Hematopoietic multipotent progenitor cell treated with erythropoietin and hydrocortisone succinate and interleukin-3 and kit ligand, for 8 days (in vitro differentiated cells): Measurements from ENCODE around the gene FSTL4.

Source experiments
- DNase-seq: peaks from one replicate; pipeline ENCODE4 v3.0.0-alpha.2; 2015

Gene FSTL4

DNA sequence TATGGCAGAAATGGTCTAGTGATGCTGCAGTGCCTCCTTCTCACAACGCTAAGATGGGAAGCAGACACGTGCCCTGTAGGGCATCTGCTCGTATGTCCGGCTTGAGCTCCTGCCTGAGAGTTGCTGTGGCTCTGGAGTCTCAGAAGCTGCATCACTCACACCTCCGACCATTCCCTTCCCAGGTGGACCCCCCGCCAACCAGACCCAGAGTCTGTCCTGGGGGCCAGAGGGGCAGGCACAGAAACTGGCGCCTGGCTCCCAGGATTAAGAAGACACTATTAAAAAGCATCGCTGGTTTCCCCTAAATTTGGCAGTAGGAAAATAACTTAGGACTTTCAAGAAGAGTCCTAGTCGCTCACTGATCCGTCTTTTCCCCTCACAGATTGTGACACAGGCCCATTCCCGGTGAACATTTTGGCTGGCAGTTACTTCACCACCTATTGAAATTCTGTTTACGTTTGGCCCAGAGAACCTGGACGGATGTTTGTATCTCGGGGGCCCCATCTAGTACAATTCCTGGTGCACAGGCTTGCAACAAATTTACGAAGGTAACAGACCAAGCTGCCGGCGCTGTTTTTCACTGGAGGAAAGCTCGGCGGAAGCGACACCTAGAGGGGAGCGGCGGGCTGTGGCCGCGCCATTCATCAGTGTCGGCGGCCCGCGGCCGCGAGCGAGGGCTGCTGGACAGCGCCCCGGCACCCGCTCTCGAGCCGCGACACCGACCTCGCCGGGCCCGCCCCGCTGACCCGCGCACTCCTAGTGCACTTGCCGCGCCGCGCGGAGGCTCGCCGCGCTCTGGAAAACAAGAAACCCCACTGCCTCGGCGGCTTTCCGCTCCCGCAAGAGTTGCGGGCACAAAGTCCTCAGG lies 1.6 kb downstream of the FSTL4 start:
- DNase-seq = peak; percentile 43

DNA sequence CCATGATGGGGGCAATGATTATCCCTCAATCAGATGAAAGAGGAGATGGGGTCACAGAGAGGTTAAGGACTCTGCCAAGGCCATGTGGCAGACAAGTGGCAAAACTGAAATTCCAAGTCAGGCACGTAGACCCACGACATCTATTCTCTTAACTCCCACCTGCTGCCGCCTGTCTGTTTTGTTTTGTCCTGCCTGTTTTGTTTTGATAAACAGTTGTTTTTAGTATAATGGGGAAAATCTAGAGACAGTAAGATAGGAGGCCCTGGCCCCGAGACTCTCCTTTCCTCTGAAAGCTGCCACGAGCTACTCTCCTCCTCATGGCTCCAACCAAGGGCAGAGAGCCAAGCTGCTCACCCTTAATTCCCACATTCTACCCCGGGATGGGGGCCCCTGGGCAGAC lies 4.9 kb downstream of the FSTL4 start:
- no peak for DNase-seq

DNA sequence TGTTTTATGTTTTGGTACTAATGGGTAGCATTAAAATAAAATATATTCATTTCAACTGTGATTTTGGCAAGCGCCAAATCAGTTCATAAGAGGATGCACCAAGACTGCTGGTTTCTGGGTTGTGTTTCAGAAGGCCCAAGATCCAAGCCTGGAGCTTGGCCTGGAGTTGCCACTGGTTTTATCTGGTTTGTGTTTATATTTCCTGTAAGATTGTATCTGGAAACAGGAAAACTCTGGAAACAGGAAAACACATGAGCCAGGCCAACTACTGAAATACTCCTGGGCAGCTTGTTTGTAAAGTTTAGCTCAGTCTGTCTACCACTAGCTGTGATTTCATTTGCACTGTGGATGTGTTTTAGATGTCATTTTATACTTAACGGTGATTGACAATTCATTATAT lies 5.5 kb downstream of the FSTL4 start:
- no peak for DNase-seq

DNA sequence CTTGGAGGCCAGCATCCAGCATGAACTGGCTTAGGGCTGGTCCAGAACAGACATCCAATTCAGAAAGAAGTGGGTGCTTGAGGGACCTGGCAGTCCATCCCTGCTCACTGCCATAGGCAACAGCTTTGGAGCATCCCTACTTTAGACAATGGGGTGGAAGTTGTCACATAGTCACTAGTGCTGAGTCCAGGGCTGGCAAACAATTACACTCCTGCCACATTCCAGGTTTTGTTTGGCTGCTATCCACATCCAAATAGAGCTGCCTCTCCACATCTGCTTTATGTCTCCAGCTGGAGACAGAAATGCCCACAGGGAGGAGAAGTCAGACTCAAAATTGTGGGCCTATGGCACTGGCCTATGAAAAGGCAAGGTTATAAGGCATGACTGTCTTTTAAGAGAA lies 7.0 kb downstream of the FSTL4 start:
- no peak for DNase-seq

DNA sequence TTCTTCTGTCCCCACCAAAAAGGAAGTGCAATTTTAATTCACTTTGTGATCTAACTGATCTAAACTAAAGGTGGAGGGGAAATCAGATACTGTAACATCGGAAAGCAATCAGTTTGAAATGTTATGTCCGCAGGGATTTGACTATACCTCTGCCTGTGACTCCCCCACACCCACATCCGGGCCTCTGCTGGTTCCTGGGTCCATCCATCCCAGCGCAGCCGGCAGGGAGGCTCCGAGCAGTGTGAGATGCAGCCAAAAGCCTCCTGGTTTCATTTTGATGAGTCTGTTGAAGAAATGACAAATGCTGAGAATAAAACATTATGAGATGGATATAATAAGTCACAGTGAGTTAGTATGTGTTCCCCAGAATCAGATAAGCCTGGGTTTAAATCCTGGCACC lies 8.6 kb downstream of the FSTL4 start:
- no peak for DNase-seq

DNA sequence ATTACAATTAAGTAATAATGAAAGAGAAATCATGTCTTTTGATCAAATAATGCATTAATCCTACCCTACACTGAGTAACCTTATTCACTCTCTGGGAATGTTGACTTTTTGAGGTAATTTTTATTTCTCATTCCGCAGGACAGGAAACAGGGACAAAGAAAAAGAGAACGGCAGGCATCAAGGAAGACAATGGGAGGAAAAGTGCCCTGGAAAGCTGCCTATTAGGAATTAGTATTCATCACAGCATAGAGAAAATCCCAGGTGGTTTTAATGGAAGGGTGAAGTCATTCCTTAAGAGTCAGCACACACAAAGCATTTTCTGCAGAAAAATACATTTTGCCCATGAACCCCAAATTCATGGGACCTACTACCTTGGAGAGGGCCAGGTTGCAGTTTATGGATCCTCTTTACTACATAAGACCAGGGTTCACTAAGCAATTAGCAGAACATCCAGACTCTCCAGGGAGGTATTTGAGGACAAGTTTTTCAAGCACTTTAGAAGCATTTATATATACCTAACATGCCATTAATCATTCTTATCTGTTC lies 9.4 kb downstream of the FSTL4 start:
- DNase-seq = no peak

DNA sequence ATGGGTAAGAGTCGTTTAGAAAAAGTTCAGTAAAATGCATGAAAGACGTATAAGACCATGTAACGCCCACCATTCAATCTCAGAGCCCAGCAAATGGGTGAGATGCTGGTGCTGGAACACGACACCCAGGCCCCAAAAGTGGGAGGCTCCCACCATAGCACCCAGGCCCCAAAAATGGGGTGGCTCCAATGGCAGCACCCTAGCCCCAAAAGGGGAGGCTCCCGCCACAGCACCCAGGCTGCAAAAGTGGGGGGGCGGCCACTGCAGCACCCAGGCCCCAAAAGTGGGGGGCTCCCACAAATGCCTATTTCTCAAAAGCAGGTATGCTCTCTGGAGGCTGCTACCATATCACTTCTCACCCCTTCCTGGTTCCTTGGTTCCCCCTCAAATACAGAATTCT lies 12.7 kb downstream of the FSTL4 start:
- no peak for DNase-seq

DNA sequence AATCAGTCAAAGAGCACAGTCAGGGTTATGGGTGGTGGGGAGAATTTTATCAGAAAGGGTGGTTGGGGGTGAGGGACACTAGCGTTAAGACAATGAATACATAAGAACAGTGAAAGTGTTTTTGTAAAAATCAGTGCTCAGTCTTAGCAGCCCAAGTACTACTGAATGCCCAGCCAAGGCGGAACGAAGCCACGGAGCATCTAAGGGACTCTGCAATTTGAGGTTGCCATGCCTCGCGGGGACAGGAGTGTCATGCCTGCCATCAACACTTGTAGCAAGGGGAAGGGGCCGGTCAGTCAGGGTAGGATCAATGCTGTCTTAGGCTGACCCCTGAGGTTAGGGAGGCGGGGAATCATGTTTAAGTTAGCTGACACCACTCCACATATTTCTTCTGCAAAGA lies 13.3 kb downstream of the FSTL4 start:
- DNase-seq = no peak

DNA sequence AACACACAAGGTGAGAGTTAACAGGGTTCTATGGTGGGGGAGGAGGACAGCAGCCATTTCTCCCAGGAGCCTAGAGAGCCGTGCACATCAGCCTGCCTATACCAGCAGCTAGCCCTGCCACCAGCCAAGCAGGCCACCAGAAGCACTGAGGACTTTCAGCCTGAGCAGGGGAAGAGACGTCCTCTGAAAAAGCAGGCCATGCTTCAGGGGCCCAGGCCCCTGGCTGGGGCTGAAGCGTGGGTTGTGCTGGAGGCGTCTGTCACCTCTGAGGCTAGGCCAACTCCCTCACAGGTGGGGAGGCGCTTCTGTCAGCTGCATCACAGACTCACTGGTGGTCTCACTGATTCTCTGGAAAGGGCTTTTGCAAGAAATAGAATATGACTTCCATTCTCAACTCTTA lies 16.3 kb downstream of the FSTL4 start:
- no peak for DNase-seq

DNA sequence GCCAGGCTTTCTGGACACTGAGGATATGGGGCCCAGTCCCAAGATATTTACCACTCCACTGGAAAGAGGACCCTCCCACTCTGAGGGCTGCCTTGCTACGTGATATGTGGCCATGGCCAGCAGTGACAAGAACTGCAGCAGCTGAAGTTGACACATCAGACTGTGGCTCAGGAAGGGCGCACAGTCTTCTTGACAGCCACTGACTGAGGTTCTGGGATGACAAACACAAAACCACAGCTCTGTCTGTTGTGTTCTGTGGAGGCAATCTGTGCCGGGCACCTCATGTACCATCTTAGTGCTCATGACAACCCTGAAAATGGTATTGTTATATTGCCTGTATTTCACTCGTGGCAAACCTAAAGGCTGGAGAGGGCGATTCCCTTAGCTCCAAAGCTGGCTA lies 16.9 kb downstream of the FSTL4 start:
- no peak for DNase-seq

DNA sequence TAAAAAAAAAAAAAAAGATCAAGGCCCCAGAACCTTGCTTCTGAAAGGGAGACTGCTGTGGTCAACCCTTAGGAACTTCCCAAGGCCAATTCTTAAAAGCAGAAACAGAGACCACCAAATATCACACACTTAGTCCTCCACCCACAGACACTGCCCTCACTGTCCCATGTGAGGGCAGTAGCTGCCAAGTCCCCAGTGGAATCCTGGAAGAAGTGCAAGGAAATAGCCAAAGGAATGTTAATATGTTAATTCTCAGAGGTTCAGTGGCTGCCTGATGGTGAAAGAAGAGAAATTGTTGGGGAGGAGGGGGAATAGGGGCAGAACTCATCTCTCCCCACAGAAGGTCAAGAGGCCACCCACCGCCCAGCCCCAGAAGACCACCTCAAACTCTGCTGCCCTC lies 23.1 kb downstream of the FSTL4 start:
- DNase-seq = no peak

DNA sequence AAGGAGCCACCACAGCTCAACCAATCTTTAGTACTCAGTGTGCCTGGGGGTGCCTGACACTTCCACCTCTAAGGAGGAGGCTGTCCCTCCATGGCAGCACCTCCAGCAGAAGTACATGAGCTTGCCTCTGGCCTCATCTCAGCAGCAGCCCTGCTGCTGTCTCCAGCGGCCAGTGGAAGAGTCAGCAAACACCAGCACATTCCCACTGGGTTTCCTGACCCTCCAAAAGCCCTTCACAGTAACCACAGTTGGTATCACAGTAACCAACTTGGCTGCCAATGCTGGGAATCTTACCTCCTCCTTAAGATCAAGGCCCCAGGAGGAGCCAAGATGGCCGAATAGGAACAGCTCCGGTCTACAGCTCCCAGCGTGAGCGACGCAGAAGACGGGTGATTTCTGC lies 29.4 kb downstream of the FSTL4 start:
- DNase-seq = no peak

DNA sequence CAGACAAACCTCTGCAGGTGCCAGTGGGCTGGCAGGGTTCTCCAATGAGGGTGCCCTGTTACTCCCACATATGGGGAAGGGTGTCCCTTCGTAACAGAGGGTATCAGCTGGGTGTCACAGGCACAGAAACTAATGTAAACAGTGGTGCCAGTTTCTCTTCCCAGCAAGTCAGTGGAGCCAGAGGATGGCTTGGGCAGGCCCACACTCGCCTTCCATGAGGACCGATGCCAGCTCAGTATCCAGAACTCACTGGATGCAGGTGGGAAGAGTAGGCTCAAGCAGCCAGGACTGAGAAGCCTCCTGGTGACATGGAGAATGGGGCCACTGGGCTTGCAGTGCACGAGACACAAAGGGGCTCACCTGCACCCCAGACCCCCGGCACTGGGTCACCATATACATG lies 30.4 kb downstream of the FSTL4 start:
- no peak for DNase-seq

DNA sequence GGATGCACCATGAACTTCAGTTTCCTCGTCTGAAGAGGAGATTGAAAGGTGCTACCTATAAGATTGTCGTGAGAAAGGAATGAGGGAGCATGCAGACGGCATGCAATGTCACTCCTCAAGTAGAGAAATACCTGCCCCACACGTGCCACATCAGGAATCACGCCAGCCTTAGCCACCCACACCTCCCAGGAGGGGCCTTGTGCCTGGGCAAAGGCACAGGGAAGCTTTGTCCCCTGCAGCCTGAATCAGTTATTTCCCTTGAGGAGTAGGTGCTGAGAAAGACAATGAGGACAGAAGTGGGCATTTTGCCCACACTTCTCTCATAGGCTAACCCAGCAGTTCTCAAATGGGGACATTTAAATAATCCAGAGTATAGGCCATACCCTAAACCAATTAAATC lies 31.0 kb downstream of the FSTL4 start:
- no peak for DNase-seq

DNA sequence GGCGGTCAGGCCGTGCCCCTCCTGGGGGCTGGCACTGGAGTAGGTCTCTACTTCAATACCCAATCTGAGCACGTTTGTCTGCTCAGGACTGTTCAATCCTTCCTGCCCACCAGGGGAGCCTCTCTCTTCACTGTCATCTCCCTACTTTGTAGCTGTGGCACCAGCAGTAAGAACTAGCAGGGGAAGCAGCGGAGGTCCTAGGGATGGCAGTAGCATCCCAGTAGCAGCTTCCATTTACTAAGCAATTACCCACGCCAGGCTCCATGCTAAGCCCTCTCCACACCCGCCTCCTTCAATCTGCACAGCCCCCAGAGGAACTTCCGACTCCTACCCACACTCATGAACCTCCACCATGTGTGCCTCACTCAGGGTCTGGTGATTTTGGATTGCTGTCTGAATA lies 31.7 kb downstream of the FSTL4 start:
- no peak for DNase-seq

DNA sequence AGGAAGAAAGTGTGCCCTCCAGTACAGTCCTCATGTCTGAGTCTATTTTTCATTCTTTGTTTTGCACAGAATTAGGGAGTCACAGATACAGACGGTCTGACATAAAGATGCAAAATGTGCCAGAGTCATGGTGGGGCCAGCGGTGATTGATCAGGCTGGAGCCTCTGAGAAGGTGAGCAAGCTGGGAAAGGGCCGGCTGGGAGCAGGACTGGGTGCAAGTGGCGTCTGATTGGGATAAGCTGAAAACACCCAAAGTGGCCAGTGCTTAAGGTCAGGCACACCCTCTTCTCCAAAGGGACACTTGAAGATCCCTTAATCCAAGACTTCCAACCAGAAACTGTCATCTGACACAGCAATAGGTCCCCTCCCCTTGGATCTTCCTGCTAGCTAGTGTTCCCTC lies 32.6 kb downstream of the FSTL4 start:
- DNase-seq = no peak

DNA sequence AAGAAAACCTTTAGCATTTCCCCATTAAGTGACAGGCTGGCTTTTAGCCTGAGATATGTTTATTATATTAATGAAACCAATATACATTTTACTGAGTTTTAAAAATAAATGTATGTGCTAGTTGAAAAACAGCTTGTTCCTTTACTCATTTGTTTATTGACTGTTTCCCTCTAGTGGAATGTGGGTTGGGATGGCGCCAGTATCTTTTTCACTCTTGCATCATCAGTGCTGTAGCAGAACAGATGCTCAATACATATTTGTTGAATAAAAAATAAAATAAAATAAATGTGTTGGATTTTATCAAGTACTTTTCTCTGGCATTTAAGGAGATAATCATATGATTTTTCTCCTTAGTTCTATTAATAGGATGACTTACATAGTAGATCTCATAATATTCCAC lies 43.0 kb downstream of the FSTL4 start:
- no peak for DNase-seq

DNA sequence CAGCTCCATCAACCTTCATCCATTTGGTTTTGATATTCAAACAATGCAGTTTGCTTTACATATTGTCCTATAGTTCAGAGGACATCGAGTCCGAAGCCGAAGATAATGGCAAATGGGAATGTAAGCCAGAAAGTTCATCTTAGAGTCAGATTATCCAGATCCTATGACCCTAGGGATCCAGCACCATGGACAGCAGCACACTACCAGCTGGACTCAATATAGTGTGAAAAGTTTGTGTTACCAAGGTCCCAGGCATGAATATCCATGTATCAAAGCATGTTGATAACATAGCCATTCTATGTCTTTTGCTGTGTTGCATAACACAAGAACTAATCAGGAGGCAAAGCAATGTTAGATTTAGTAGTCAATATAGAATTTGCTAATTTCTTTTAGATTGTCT lies 46.3 kb downstream of the FSTL4 start:
- DNase-seq = peak; percentile 25

DNA sequence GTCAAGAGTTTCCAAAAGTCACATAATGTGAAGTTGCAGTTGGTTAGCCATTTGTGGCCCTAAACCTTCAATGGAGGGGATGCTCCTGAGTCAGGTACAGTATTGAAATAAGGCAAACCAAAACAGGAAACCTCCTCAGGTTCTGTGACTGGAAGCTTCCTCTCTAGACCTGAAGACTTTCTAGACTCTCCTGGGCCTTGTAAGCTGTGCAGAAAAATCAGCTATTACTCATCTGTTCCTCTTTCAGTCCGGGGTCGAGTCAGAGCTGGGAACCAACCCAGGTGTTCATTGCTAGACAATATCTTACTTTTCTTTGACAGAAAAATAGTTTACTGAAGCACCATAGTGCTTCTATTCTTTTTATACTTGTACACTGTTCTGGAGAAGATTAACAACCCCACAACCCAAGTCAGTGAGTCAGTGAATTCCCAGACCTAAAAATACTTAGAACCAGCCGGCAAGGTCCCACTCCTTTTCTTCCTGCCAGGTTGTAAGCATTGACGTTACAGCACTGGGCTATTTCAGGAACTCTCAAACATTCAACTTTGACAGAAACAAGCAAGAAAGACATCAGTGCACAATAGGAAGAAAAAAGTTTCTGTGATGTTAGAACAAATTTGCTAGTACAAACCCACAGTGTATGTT lies 47.3 kb downstream of the FSTL4 start:
- no peak for DNase-seq

DNA sequence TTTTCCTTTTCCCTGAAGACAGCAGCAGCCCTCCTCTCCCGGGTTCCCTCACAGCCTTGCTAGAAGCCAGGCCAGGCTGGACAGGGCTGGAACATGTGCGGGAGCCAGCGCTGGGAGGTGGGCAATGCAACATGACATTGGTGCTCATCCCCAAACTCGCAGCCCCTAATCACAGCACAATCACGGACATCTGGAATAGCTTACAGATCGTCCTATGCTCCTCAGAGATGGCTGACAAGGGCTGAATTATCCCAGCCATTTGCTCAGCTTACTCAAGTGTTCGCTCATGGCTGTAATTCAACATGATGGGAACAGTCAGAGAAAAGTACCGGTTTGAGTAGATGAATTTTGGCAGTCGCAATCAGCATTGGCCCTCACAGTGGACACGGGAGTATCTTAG lies 49.8 kb downstream of the FSTL4 start:
- DNase-seq = no peak

DNA sequence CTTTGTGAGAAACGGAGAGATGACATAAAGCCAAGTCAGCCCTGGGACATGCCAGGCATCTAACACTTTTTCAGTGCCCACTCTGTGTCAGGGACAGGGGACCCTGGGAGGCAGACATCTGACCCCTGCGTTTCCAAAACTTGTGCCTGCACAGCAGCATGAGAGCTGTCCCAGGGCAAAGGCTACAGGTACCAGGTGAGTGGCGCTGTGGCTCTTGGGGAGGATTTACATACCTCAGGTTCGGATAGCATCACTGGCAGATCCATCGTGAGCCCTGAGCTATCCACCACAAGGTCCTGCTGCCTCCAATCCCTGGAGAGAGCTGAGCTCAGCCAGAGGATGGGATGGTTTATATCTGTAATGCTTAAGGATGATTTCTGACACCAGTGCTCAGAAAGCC lies 52.4 kb downstream of the FSTL4 start:
- DNase-seq = no peak

DNA sequence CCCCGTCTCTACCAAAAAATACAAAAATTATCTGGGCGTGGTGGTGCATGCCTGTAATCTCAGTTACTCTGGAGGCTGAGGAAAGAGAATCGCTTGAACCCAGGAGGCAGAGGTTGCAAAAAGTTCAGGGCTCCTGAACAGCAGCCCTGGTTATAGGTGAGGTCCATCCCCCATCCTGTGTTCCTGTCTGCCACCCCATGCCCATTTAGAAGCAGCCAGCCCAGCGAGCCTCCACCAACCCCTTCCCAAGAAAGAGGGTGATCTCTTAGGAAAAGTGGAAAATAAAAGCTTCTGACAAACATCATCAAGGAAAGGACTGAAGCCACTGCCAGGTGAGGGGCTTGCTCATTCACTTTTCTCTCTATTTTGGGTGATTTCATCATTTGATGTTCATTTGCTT lies 55.8 kb downstream of the FSTL4 start:
- DNase-seq = no peak

DNA sequence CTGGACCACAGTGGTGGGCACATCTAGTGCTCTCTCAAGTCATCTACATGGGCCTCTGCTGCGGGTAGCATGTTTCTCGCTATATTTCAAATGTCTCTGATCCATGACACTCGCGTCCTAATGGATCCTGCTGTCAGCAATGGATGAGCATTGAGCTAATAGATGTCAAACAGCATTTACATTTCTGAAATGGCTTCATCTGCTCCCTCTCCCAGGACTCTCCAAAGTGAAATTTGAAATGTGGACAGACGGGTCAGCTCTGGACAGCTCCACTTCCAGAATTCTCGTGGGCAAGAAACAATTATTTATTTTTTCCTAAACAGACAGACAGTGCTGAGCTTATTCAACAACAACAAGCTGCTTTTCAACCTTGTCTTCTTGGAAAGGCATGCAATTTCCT lies 58.1 kb downstream of the FSTL4 start:
- no peak for DNase-seq

DNA sequence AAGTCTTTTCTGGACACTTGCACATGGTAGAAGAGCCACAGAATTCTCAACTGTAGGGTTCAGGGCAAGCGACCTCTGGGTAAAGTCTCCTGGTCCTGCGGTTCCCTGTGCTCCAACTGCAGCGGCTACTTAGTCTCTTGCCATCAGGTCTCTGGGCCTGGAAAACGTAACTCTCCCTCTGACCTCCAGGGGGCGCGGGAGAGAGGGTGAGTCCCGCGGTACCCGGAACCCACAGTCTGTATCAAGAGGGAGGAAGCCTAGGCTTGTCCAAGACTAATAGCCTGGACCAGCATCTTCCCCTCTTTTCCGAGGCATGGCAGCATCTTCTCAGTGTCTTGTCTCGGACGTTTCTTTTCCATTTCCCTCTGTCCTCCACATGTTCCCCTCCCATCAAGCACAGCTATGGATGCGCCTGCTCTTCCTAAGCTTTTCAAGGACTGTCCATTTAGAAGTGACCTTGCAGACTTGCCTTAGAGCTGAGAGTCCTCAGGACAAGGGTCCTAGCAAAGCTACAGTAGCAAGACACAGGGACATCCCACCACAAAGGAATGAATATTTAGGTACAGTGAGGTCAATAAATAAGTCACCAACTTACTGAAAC lies 59.3 kb downstream of the FSTL4 start:
- peak; percentile 65 for DNase-seq
